Endodermal cell (in vitro differentiated cells): Measurements from ENCODE around the gene MACROD2. TPM values are rescaled to one million over a fixed set of nuclear protein-coding genes. Genes with fewer than 3 reads are reported as not detected.

ENCODE experiments used
- DNase-seq: peaks from one replicate; pipeline ENCODE4 v3.0.0-alpha.2; 2017
- H3K27ac ChIP-seq: 2 replicates; pipeline ENCODE4 v1.5.1; 2013; ENCODE audit warnings: mild to moderate bottlenecking, low read depth, low read length, moderate library complexity
- H3K27me3 ChIP-seq: 2 replicates; pipeline ENCODE4 v1.6.1; 2013; ENCODE audit warnings: mild to moderate bottlenecking, low read length, moderate library complexity; ENCODE audit not compliant: insufficient read depth, control insufficient read depth, poor library complexity, severe bottlenecking
- H3K36me3 ChIP-seq: 2 replicates; pipeline ENCODE4 v1.7.0; 2013; ENCODE audit warnings: mild to moderate bottlenecking, low read length, moderate library complexity; ENCODE audit not compliant: control insufficient read depth, insufficient read depth
- H3K4me1 ChIP-seq: one replicate; pipeline ENCODE4 v1.7.0; 2013; ENCODE audit warnings: low read length; ENCODE audit not compliant: control insufficient read depth, insufficient read depth
- H3K4me3 ChIP-seq: 2 replicates; pipeline ENCODE4 v1.5.1; 2013; ENCODE audit warnings: mild to moderate bottlenecking, low read length, moderate library complexity
- H3K9ac ChIP-seq: 2 replicates; pipeline ENCODE4 v1.6.1; 2013; ENCODE audit warnings: mild to moderate bottlenecking, low read length, moderate library complexity; ENCODE audit not compliant: poor library complexity, severe bottlenecking; ENCODE audit errors: extremely low read depth
- H3K9me3 ChIP-seq: 2 replicates; pipeline ENCODE4 v1.6.1; 2013; ENCODE audit warnings: mild to moderate bottlenecking, low read length, moderate library complexity; ENCODE audit not compliant: control insufficient read depth
- H3K27ac Mint-ChIP-seq: 2 replicates; pipeline ENCODE4 v1.8.0; 2020; ENCODE audit warnings: mixed read lengths
- H3K27me3 Mint-ChIP-seq: 2 replicates; pipeline ENCODE4 v1.8.0; 2021; ENCODE audit warnings: mild to moderate bottlenecking, mixed read lengths; ENCODE audit not compliant: insufficient read depth
- H3K36me3 Mint-ChIP-seq: 2 replicates; pipeline ENCODE4 v1.8.0; 2020; ENCODE audit warnings: low read depth, mixed read lengths
- H3K4me1 Mint-ChIP-seq: 2 replicates; pipeline ENCODE4 v1.8.0; 2020; ENCODE audit warnings: mixed read lengths
- H3K4me3 Mint-ChIP-seq: 2 replicates; pipeline ENCODE4 v1.8.0; 2020; ENCODE audit warnings: mild to moderate bottlenecking, moderate library complexity, mixed read lengths
- H3K9me3 Mint-ChIP-seq: 2 replicates; pipeline ENCODE4 v1.8.0; 2020; ENCODE audit warnings: mild to moderate bottlenecking, mixed read lengths
- CTCF ChIP-seq: fragments of 200-600 bp; sonication (generic); conservative IDR thresholded peaks from 2 replicates; pipeline ENCODE4 v1.5.0; 2021; ENCODE audit warnings: antibody characterized with exemption, mild to moderate bottlenecking
- whole genome bisulfite sequencing, 2 experiments: methylation state at CpG; one replicate each; pipeline versions ENCODE4 v1.1.5 to v1.1.7; 2013; ENCODE audit warnings: missing lambda C conversion rate in 2 of 2, mixed read lengths in 1 of 2; ENCODE audit not compliant: insufficient coverage in 1 of 2, insufficient read length in 1 of 2; 5-methylcytosine and 5-hydroxymethylcytosine counted together
- total RNA-seq, 2 donors: library from RNA; stranded (reverse); fragmentation: NEBNext Ultra II Directional in 1 of 2; extraction: Animal tissue kit (Norgen Biotek cat#: 25700) in 1 of 2; gene quantifications; 2 replicates in 1 of 2; 3 replicates in 1 of 2; pipeline ENCODE4 v1.2.1, GENCODE V29; 2021

The MACROD2 gene
- total RNA-seq, 2 donors from 2014 or later, result 2.3 to 4.8 TPM

- H3K9ac ChIP-seq, result no peak overlapping the region
- no peaks in the 10 kb centered on the region for H3K36me3 ChIP-seq
- DNase-seq, result no peak
- WGBS, 2 experiments, result 100% methylated on average over 2 of the region's 2 CpGs; no CpG with 5 or more reads in 1 of the 2 experiments
- Mint-ChIP-seq H3K4me1 (peaks cover 5% of the 10 kb centered on the region), H3K27me3 (no peaks in the 10 kb centered on the region), H3K36me3 (no peaks in the 10 kb centered on the region), H3K9me3 (no peaks in the 10 kb centered on the region), H3K4me3 (no peak overlapping the region), H3K27ac (no peak overlapping the region)
- H3K27me3 ChIP-seq, result no peaks in the 10 kb centered on the region
- H3K27ac ChIP-seq, result no peak overlapping the region
- H3K9me3 ChIP-seq, result no peaks in the 10 kb centered on the region
- H3K4me3 ChIP-seq, result no peak overlapping the region
- no peaks in the 10 kb centered on the region for H3K4me1 ChIP-seq
- TF ChIP-seq CTCF, result no peak
These were observed 1369.5 kb downstream of the MACROD2 start for GRCh38 chr20:15364781-15365180.

GRCh38 chr20:15370370-15370769, 1375.1 kb downstream of the MACROD2 start:
- Histone ChIP-seq H3K27me3 (no peaks in the 10 kb centered on the region), H3K9ac (no peak overlapping the region), H3K4me3 (no peak overlapping the region), H3K4me1 (no peaks in the 10 kb centered on the region), H3K9me3 (no peaks in the 10 kb centered on the region), H3K27ac (no peak overlapping the region), H3K36me3 (no peaks in the 10 kb centered on the region)
- no peak for TF ChIP-seq CTCF
- Mint-ChIP-seq H3K9me3 (no peaks in the 10 kb centered on the region), H3K4me1 (no peaks in the 10 kb centered on the region), H3K27me3 (no peaks in the 10 kb centered on the region), H3K4me3 (no peak overlapping the region), H3K36me3 (no peaks in the 10 kb centered on the region), H3K27ac (no peak overlapping the region)
- WGBS, 2 experiments, result no CpG with 5 or more reads among the region's 1 CpG
- no peak for DNase-seq

DNA sequence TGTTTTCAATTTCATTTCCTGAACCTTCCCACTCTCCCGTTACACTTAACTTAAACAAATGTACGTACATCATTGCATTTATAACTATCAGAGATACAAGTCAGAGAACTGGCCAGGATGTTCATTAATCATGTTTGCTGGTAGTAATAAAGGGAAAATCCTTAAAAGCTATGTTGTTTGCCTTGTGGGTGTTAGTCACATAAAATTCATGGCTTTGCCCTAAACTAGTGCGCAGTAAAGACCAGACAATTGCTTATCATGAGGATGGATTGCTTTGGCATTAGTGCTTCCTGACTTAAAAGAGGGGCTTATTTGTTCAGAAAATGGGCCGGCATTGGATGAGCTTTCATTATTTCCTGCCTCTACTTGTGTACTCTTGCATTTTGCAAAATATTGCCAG, 1379.4 kb downstream of the MACROD2 start:
- Histone ChIP-seq H3K27me3 (no peaks in the 10 kb centered on the region), H3K9me3 (peaks cover 3% of the 10 kb centered on the region), H3K36me3 (no peaks in the 10 kb centered on the region), H3K9ac (no peak overlapping the region), H3K27ac (no peak overlapping the region), H3K4me1 (no peaks in the 10 kb centered on the region), H3K4me3 (no peak overlapping the region)
- no peaks in the 10 kb centered on the region for H3K27me3 Mint-ChIP-seq
- DNase-seq, result no peak
- H3K9me3 Mint-ChIP-seq, result no peaks in the 10 kb centered on the region
- H3K4me1 Mint-ChIP-seq, result no peaks in the 10 kb centered on the region
- 99 to 100% methylated on average over 1 to 4 of the region's 4 CpGs for WGBS, 2 experiments
- H3K36me3 Mint-ChIP-seq, result no peaks in the 10 kb centered on the region
- H3K27ac Mint-ChIP-seq, result no peak overlapping the region
- no peak for TF ChIP-seq CTCF
- H3K4me3 Mint-ChIP-seq, result no peak overlapping the region
